H4 (cell line): ENCODE results near the gene COL5A3. TPM values are rescaled to one million over a fixed set of nuclear protein-coding genes. Genes with fewer than 3 reads are reported as not detected.
"Not testable (repeated sequence)": the region's sequence is repeated elsewhere in the genome, so short reads cannot be mapped to it uniquely, and the experiment has no call there.

Experiments used
- DNase-seq: peaks from one replicate; pipeline ENCODE4 v3.0.0-alpha.2; 2015; ENCODE audit warnings: low spot score
- total RNA-seq: library from RNA; depleted of rRNA; stranded (reverse); fragments of >200 nt; shearing (Covaris generic); gene quantifications from 2 replicates; pipeline ENCODE4 v1.2.3, GENCODE V29; 2014

The COL5A3 gene
- total RNA-seq, 1 experiment from 2014 or later: not detected

DNA sequence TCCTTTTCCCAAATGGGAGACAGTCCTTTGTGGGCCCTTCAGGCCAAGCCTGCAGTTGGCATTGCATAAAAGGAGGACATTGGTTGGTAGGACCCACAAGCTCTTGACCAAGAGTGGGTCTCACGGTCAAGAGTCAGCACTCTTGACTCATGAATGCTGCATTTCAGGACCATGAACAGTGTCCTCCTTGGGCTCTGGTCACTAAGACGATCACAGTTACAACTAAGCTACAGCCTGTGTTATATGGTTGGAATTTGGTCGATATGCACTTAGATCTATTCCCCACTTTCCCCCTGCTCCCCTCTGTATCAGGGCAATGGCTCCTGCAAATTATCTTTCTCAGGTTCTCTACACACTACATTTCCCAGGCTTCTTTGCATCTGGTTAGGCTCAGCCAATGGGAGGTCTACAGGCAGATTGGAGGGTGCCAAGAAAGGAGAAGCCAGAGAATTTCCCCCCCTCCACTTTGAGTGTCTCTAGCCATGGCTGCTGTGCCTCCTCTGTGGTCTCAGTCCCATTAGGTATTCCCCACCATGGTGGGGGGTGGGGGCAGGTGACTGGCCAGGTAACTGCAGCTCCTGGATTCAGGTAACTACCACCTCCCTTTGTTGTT, 70.9 kb downstream of the COL5A3 start:
- DNase-seq: no peak

- DNase-seq: no peak
Measured at GRCh38 chr19:9937001-9937411, 73.3 kb downstream of the COL5A3 start.

GRCh38 chr19:9936326-9937000, 73.8 kb downstream of the COL5A3 start, which contains the start of gene OLFM2:
Gene OLFM2, minus strand, starts transcription at chr19:9936515. Its CDS starts 149 bp downstream, at chr19:9936366.
- DNase-seq: no peak

DNA sequence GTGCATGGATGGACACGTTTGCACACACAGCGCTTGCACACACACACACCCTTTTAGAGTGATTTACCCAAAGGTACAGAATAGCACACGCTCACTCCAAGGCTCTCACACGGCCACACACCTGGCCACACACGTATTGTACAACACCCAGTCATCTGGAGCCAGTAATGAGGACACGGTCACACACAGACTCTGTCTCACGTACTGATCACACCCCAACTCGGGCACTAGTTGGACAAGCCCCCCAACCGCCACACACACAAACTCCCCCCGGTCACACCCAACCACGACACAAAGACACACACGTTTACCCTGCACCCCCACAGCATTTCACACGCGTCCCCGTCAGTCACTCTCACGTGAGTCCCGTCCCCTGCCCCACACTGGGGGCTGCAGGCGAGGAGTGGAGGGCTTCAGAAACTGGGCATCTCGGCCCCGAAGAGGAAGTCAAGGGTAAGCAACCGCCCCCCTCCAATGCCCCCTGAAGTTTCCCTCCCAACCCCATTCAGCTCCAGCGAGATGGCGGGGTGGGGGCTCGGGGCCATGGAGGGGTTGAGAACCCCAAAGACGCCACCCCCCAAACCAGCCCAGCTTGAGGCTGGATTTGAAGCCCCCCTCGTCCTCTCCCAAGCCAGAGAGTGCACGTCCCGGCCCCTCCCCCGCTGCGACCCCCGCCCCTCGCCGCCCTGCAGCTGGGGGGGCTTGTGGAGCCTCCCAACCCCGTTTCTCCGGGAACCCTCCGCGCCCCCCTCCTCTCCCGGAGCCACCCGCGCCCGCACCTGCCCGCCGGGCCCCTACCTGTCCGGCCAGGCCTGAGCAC, 74.6 kb downstream of the COL5A3 start:
- no peak for DNase-seq

DNA sequence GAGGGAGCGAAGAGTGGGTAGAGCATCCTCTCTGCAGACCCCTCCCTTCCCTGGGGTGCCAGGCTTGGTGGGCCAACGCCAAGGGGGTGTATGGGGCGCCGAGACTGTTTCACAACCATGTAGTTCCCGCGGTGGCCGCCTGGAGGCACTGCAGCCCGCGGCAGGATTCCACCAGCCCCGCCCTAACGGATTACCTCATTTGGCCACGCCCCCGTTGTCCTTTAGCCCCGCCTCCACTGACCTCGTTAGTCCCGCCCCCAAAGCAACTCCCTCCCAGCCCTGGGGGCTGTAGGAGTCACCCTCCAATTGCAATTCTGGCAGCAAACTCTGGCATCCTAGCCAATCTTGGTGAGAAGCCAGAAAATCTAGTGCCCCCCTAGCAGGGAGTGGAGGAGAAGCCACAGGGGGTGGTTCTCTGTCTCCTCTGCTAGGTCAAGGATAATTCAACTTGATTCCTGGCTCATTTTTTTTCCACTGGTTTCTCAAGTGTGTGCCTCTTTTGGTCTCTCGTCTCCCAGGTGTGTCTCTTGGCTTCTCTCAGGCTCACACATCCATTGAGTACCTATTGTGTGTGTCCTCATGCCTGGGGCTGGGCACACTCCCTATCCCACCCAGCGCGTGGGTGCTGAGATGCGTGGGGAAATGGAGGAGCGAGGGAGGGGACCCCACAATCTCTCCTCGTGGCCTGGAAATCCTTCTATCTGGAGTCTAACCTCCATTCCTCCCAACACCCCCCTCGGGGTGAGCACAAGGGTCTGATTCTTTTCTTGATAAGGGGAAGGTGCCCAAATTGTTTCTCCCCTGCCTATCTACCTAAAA, 76.0 kb downstream of the COL5A3 start:
- DNase-seq: peak; percentile 62

- no peak for DNase-seq
Measured at GRCh38 chr19:9932835-9933234, 77.5 kb downstream of the COL5A3 start.

GRCh38 chr19:9931629-9932028, 78.7 kb downstream of the COL5A3 start:
- DNase-seq: no peak

DNA sequence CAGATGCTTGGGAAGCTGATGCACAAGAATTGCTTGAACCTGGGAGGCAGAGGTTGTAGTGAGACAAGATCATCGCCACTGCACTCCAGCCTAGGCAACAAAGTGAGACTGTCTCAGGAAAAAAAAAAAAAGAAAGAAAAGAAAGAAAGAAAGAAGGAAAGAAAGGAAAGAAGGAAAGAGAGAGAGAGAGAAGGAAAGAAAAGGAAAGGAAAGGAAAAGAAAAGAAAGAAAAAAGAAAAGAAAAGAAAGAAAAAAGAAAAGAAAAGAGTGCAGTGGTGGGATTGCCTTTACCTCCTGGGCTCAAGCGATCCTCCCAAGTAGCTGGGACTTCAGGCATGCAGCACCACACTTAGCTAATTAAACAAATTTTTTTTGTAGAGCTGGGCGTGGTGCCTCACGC, 86.9 kb downstream of the COL5A3 start:
- DNase-seq: no peak

- DNase-seq: not testable (repeated sequence)
Measured at GRCh38 chr19:9922782-9923379, 87.4 kb downstream of the COL5A3 start.

DNA sequence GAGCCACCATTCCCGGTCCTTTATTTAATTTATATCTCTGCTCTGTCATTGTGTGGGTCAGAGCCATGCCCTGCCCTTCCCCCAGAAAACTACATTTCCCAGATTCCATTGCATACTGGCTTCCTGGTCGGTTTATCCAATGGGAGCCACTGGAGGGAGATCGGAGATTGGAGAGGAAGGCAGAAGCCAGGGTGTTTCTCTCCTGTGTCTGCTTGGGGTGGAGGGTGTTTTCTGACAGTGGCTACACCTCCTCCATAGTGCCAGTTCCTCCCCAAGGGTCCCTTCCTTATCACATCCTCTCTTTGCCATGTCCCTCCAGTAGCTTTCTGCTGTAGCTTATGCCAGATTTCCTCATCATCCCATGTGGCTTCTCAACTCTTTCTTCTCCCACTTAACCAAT, 93.0 kb downstream of the COL5A3 start:
- DNase-seq: peak; percentile 71

GRCh38 chr19:9916719-9917118, 93.6 kb downstream of the COL5A3 start:
- DNase-seq: no peak

GRCh38 chr19:9914315-9915207, 95.7 kb downstream of the COL5A3 start:
- peak; percentile 81 for DNase-seq

GRCh38 chr19:9914001-9914314, 96.3 kb downstream of the COL5A3 start:
- no peak for DNase-seq

- no peak for DNase-seq
Measured at GRCh38 chr19:9913237-9914000, 96.9 kb downstream of the COL5A3 start.

DNA sequence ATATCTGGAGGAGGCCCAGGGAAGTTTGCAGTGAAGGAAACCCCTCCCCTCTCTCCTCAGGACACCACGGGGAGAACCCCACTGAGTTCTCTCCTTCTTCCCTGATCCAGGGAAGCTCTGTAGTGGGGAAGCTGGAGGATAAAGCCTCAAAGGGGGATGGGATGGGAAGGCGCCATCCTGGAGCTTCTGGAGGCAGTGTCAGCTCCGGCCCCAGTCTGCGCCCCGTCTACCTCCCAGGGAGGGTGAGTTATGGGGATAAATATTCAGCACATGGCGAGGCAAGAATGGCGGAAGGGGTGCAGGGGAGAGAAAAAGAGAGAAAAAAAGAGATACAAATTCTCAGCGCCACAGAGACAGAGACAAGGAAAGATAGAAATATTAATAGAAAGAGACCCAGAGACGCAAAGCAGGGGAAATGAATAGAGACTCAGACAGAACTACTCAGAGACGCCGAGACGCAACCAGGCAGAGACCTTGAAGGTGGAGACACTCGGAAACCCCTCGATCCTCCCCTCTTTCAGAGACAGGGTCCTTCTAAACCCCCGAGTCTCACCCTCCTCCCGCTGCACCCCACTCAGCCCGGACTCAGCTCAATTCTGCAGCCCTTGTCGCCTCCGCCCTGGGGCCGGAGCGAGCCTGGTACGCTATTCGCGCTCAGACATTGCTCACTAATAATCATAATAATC, 97.6 kb downstream of the COL5A3 start:
- DNase-seq: no peak

DNA sequence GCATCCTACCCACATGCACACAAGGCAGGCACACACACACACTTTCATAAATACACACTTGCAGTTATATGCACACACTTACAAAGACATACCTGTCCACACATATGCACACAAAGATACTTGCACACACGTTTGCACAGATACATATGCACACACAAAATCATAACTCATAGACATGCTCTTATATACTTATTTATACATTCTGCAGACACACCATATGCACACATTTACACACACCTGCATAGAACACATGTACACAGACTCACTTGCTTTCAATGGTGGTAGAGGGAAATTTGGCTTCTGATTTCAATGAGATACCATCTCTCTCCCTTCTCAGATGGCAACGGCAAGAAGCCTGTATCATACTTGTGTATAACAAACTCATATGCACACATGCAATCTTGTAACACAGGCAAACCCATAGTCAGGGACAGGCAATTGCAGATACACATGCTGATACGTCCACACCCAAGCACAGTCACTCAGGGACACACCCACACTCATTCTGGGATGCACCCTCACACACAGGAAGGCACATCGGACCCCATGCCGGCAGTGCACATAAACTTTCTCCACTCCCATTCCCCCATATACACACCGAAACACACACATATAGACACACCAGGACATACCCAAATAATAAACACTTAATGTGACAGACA, 98.6 kb downstream of the COL5A3 start:
- DNase-seq: no peak

- DNase-seq: no peak
Measured at GRCh38 chr19:9910625-9911024, 99.7 kb downstream of the COL5A3 start.
